HG03432 (cell line): ENCODE data around the gene FBLN2.

Source experiments
- ATAC-seq: cut with Tn5 transposase; IDR thresholded peaks from one replicate; pipeline ENCODE4 v1.9.1; 2021; ENCODE audit warnings: mild to moderate bottlenecking, moderate library complexity; ENCODE audit not compliant: unreplicated experiment

The FBLN2 gene

DNA sequence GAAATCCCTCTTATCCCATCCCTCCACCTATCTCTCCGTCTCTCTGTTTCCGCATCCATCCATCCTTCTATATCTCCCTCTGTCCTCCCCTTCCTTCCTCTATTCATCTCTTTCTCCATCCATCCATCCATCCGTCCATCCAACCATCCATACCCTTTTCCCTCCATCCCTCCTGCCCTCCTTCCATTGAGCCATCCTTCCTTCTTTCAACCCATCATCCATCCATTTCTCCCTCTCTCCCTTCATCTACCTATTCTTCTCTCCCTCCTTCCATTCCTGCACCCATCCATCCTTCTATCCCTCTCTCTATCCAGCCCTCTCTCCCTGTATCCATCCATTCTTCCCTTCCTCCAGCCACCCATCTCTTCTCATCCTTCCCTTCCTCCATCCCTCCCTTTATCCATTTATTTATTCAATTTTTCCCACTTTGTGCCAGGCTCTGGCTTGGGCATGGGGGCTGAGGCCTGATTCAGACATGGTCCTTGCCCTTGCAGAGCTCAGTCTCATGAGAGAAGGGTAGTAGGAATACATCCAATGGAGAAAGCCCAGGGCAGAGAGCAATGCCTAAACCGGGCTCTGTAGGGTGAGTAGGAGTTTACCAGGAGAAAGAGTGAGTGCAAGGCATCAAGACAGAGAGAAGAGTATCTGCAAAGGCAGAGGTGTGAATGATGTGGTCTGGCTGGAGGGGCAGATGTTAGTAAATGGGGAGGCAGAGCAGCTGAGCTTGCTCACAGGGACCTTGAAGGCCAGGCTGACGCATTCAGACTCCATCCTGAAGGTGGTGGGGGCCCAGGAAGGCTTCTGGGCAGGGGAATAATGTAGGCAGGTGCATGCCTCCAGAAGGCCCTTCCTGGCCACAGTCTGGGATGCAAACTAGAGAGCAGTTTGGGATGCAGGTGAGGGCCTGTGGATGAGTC is 19.5 kb upstream of the FBLN2 start:
- no peak for ATAC-seq

GRCh38 chr3:13530241-13531009 is 18.5 kb upstream of the FBLN2 start:
- ATAC-seq: no peak

GRCh38 chr3:13532085-13532484 is 16.8 kb upstream of the FBLN2 start:
- no peak for ATAC-seq

DNA sequence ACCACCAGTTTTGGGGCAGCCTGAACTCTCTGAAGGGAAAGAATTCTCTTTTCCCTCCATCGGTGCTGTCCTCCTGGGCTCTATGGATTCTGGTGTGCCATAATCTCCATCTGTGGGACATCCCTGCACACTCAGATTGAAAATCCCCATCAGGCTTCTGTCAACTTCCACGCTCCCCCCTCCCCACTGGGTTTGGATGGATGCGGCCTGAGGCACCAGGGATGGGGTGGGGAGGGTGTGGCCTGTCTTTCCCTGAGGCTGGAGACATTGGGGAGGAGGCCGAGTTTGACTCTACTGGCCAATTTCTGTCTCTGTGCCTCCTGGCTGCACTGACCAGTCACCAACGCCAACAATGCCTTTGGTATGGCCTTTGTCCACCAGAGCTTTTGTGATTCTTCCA is 16.3 kb upstream of the FBLN2 start:
- ATAC-seq: no peak

DNA sequence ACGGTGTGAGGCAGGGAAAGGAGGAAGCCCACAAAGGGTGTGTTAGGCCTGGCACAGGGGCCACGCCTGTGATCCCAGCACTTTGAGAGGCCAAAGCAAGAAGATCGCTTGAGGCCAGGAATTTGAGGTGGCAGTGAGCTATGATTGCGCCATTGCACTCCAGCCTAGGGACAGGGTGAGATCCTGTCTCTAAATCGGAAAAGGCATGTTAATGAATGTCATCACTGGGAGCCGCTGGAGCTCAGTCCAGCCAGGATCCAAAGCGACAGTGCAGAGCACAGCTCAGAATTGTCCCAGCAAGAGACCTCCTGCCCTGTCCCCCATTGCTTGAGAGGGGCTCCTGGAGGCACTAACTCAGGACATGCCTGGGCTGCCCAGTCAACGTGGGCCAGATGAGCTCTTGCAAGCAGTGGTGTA is 15.0 kb upstream of the FBLN2 start:
- no peak for ATAC-seq

DNA sequence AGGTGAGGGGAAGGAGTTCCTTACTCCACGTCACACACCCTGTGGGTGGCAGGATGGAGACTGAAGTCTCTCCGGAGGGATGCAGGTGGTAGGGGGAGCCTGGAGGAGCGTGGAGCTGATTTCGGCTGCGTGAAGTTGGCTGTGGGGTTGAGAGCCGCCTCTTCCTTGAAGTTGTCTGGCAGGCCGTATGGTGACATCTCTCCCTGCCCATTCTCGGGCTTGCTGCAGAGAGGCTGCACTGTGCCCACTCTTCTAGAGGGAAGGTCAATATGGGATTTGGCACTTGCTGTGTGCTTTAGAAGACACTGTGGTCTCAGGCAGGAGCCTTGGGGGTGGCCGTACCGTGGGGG is 13.4 kb upstream of the FBLN2 start:
- no peak for ATAC-seq

DNA sequence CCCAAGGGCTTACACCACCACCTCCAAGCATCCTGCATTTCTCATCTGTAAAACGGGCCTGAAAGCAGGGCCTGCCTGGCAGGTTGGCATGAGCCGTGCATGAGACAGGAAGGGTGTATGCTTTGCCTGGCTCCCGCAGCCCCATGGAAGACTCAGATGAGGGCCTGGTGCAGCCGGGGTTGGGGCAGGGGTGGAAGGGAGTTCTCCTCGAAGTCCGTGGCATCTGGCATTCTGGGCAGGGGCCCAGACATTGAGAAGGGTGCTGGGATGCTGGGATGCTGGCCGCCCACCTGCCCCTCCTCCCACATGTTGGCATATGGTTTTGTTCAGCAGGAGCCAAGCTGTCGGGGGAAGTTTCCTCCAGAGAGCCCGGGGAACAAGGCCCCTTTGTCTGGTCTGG is 13.0 kb upstream of the FBLN2 start:
- ATAC-seq: no peak

DNA sequence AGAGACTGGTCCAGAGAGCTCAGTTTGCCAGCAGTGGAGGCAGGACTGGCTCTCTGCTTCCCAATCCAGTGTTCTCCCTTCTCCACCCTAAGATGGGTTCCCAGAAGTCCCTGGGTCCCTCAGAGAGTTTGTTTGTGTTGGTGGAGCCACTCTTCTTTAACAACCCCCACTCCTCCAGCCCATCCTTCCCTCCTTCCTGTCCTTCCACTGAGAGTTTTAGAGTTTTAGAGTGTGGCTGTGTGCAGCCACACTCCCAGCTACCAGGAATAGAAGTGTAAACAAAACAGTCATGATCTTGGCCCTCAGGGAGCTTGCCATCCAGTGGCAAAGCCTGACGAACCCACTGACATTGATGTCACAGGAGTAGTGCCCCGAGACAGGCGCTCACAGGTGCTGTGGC is 12.5 kb upstream of the FBLN2 start:
- ATAC-seq: no peak

DNA sequence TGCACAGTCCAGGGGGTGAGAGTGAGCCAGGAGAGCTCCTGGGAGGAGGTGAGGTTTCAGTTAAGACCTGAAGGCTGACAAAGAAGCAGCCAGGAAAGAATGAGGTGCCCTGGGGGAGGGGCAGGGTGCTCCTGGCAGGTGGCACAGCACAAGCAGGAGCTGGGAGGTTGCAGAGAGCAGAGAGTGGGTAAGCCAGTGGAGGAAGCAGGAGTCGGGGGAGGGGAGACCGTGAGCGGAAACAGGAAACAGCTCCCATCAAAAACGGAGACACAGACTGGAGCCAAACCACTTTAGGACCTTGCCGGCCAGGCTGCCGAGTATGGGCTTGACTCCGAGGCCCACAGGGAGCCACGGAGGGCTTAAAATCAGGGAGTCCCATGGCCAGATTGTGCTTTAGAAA is 12.1 kb upstream of the FBLN2 start:
- no peak for ATAC-seq

DNA sequence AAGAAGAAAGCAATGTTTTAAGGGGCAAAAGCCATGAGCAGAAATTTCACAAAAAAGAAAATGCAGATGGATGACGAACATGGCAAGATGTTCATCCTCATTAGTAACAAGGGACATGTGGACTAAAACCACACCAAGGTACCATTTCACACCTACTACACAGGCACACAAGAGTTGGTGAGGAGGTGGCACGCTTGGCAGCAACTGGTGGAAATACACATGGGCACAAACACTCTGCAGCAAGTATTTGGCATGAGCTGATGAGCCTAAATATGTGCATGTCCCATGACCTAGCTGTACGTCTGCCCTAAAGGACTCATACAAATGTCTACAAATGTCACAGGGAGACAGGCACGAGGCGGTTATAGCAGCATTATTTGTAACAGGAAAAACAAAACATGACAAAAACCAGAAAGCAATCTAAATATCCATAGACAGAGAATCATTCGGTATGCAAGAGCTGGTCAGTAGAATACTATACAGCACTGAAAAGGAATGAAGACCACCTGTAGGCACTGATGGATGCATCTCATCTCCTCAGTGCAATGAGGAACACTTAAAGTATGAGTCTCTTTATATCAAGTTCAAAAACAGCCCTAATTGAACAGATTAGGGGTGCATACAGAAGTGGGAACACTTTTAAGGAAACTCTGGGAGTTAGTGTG is 11.5 kb upstream of the FBLN2 start:
- ATAC-seq: no peak

- ATAC-seq: no peak
These were observed 11.0 kb upstream of the FBLN2 start for GRCh38 chr3:13537909-13538296.

DNA sequence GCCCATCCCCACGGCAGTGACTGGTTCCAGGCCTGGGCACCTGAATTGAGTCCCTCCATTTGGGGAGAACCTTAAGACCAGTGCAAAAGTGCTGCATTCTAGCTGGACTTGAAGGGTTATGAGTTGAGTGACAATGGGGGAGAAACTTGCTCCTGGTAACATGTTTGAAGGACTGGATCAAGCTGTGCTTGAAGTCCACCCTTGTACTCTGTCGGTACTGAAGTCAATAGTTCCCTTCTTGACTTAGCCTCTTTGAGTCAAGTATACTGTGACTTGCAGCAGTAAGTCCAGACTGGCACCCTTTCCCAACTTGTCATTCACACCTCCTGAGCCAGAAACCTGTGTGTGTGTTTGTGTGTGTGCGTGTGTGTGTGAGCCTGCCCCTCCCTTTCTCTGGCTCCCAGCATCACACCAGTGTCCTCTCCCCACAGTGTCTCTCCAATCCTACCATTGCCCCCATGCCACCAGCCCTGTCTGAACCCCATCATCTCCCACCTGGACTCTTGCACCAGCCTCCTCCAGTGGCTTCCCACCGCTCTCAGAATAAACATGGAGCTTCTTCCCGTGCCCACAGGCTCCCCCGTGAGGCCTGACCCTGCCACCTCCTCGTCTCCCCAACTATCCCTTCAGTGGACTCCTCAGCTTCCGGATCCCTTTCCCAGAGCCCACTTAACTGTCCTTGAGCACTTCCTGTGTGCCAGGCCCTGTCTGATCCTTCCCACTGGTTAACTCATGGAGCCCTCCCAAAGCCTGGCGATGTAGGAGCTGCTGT is 10.2 kb upstream of the FBLN2 start:
- no peak for ATAC-seq

DNA sequence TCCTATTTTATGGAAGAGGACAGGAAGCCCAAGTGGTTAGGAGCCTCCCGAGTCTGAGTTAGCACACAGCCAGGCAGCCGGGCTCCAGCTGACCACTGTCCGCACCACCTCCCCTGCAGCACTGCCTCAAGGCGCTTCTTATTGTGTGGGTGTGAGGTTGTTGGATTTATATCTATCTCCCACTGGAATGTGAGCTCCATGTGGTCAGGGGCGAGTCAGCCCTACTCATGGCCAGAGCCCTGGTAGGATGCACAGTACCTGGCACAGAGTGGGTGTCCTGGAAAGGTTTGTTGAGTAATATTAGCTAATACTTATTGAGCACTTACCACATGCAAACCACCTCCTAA is 9.7 kb upstream of the FBLN2 start:
- ATAC-seq: no peak

- no peak for ATAC-seq
These were observed 9.3 kb upstream of the FBLN2 start for GRCh38 chr3:13539671-13540070.

DNA sequence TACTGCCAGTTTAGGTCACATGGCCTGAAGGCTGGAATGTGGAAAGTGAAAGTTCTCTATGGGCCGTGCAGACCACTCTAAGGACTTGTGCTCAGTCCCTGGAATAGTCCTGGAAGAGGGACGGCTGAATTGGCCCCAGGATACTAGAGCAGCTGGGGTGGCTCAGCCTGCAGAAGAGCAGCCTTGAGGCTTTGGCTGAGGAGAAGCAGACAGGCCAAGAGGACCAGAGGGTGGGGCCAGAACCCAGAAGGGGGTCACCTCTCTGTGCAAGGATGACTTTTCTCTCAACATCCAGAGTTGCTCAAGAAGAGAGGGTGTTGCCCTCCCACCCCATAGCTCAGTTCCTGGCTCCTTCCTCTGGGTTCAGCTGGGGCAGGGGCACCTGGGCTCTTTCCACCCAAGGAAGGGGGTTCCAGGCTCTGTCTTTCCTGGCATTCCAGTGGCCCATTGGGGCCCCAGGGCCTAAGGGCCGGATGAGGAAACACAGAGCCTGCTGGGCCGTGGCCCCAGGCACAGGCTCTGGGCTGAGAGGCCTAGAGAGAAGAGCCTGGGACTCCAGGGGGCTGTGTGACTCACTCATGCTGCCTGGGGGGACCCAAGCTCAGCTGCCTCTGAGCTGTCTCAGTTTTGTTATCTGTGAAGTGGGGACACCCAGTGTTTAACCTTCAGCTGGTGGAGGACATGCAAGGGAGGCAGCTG is 8.5 kb upstream of the FBLN2 start:
- no peak for ATAC-seq

GRCh38 chr3:13541691-13542090 is 7.2 kb upstream of the FBLN2 start:
- no peak for ATAC-seq

DNA sequence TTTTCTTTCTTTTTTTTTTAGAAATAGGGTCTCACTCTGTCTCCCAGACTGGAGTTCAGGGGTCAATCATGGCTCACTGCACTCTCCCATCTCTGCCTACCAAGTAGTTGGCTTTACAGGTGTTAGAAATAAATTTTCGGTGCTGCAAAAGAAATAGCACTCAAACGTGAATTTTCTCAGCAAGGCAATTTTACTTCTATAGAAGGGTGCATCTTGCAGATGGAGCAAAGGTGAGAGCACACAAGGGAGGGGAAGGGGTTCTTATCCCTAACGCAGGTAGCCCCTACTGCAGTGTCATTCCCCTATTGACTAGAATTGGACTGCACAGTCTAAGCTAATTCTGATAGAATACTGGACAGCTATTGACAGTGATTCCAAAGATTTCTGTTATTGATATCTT is 6.8 kb upstream of the FBLN2 start:
- ATAC-seq: no peak

DNA sequence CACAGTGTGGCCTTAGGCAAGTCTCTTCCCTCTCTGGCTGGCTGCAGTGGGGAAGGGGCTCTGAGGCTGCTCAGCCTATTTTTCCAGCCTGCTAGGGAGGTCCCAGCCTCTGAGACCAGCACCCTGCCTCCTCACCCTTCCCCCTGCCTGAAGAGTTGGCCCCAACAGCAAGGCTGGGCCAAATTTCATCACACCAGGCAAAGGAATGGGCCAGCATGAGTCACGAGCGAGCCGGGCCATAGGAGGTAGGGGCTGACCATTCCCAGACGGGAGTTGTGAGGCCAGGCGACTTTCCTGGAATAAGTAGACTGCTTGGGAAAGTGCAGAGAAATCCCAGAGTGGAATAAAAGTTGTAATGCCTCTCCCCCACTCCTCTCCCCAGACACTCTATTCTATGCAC is 5.7 kb upstream of the FBLN2 start:
- no peak for ATAC-seq

- ATAC-seq: no peak
These were observed 4.6 kb upstream of the FBLN2 start for GRCh38 chr3:13544293-13544831.

DNA sequence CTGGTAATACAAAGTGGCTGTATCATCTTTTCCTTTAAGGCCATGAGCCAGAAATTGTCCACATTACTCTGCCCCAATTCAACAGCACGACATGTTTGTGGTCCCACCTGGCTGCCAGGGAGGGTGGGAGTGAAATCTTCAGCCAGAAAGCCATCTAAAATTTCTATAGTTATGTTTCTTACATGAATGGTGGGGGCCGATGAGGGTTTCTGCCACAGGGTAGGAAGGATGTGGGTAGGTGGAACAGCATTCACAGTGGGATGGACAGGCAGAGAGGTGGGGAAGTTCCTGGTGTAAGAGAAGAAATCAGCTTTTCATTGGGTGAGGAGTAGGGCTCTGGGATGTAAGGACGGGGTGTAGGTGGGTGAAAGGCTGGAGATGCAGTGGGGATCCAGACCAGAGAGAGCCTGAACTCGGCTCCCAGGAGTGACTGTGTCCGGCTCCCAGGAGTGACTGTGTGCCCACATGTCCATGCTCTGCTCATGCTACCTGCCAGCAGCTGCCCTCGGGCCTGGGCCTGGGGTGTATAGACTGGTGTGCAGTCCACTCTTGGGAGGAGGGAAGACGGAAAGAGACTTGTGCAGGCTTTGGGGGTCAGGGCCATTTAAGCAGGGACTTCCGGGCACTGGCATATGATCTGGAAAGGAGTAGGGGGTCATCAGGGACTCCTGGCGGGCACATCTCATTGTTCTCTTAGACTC is 3.8 kb upstream of the FBLN2 start:
- no peak for ATAC-seq
